ENCODE results near the gene PTPMT1.

The PTPMT1 gene

DNA sequence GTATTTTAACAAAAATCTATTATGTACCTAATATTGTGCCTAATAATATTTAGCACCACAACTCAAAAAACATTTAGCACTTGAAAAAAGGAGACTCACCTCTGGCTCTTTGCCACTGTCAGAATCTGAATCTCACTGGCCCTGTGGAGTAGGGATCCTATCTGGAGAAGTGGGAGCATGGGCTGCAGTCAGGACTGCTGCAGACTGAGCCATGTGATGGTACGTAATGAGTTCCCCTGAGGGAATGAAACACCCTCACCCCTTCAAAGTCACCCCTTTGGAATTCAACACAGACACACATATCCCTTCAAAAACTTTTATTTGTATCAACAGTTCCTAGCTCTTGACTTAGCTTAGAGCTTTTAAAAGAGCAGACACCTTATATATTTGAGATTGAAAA is 6.5 kb downstream of the PTPMT1 start:
- intact Hi-C loops (cut with DNase I): no loop called here
- no peak for DNase-seq

DNA sequence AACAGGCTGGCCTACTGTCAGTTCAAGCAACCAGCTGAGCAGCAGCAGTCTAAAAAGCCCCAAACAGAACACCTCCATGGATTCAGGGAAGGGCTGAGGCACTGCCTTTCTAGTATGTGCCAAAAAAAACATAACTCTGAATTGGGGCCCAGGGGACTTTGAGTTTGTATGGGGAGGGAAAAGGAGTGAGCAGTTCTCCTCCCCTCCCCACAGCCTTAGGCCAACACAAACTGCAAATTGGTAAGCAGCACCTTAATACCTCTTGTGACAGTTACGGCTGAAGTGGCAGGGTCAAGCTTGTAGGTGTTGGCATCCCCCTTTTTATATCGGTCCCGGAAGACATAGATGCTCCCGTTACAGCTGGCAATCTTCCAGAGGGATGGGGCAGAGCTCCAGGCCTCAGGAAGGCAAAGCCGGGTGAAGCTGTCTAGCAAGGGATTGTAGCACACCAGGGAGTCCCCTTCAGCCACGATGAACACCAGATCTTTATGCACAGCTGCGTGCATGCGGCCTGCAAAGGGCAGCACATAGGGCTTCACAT is 7.4 kb downstream of the PTPMT1 start:
- intact Hi-C loops (cut with DNase I): no loop called here
- DNase-seq: peak in 5 of 42 donors; percentile 7 to 63 (median 32)

DNA sequence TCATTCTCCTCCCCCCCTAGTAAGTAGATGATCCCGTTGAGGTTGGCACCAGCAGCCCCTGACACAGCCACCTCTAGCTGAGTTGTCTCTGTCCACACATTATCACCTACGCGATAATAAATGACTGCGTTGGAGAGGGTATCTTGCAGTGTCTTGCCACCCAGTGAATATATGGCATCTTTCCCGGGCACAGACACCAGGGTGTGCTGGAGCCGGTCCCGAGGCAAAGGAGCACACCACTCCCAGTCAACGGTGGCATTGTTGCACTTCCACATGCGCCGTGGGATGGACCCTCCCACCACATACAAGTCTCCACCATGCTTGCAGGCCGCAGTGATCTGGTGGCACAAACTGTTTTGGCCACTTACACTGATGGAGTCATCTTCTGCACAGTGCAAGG is 7.9 kb downstream of the PTPMT1 start:
- DNase-seq: peak in 27 of 42 donors; percentile 35 to 85 (median 59)
- intact Hi-C loops (cut with DNase I): no loop called here

DNA sequence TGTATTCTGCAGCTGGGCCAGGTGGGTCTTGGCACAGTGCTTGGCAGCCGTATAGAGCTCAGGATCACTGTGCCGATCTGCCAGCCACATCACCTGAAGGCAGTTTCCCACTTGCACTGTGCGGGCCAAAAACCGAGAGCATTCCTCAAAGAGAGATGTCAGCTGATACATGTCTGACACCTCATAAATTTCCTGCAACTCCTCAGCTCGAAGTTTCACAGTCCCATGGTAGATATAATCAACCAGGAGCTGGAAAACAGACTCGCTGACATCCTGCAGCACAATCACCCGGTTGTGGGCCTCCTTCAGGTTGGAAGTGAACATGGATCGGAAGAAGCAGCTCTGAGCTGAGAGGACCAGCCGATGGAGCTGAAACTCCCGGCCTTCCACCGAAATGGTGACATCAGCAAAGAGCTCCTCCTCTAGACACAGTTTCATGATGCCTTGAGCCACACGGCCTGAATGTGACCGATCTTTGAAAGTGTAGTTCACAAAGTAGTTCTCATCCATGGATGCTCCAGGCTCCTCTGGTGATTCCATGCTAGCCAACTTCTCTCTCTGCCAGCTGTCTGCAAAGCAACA is 12.2 kb downstream of the PTPMT1 start:
- DNase-seq: peak in 12 of 42 donors; percentile 22 to 65 (median 45)
- intact Hi-C loops (cut with DNase I): loop anchor here (5.0 kb wide), 1 partner anchor 170 kb away; the partner anchor contains the start of gene SLC39A13

DNA sequence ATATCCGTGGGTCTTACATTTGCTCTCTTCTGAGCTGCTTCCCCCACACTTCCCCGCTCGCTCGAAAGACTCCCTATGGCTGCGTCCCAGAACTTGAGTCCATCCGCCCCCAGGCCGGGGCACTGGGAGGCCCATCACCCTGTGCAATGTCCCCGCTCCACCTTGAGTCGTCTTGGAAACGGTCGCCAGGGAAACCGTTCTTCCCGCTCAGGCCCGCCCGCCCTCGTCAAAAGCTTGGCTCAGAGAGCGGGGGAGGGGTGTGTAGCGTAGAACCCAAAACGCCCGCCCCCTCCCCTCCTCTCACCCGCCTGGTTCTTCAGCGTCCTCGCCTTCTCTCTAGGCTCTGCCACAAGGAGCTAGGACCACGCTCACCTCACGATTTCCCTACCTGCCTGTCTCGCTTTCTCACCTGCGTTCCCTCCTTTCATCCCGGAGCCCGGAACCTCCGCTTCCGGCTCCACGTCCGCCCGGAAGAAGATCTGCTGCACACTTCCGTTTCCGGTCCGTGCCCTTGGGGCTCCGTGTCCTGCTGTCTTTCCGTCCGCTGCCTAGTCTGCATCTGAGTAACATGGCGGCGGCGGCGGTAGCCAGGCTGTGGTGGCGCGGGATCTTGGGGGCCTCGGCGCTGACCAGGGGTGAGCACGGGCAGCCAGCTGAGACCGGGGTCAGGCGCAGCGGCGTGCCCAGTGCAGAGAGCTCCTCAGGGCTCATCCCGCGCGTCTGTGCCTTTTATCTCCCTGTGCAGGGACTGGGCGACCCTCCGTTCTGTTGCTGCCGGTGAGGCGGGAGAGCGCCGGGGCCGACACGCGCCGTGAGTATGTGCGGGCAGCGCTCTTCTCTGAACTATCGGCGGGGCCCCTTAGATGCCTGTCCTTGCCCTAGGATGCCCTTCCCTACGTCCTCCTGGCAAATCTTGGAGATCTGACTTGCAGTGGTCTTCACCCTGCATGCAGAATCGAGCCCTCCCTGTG is 13.4 kb downstream of the PTPMT1 start, which contains the start of the genes KBTBD4 and NDUFS3:
Gene KBTBD4, minus strand, starts transcription at position 447 of the 971 bp plus-strand sequence. Its CDS starts 19 bp downstream, at position 428.
Gene NDUFS3, plus strand, starts transcription at position 551 of the 971 bp plus-strand sequence. Its CDS starts 18 bp downstream, at position 569.
- intact Hi-C loops (cut with DNase I): loop anchor here (5.0 kb wide), 1 partner anchor 172 kb away; the partner anchor contains the start of gene SLC39A13

DNA sequence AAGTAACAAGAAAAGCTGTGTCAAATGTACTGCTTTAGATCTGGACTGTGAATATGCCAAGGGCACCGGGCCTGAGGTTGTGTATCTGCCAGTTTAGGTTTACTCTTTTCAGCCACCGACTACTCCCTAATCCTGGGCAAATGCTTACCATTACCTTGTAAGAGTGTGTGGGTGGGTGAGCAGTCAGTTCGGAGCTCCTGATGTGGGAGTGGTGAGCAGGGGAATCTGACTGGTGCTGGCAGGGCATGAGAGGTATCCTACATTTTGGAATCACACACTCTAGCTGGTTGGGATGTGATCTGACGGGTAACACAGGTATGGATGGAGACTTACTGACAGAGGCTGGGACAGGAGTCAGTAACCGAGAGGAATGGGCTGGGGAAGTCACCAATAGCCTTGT is 18.4 kb downstream of the PTPMT1 start:
- intact Hi-C loops (cut with DNase I): no loop called here
- peak in 11 of 42 donors; percentile 49 to 81 (median 58) for DNase-seq

More for the DNA sequence above, 13.4 kb downstream of the PTPMT1 start, which contains the start of the genes KBTBD4 and NDUFS3:
- DNase-seq: peak; percentile 77 to 97 (median 93)

DNA sequence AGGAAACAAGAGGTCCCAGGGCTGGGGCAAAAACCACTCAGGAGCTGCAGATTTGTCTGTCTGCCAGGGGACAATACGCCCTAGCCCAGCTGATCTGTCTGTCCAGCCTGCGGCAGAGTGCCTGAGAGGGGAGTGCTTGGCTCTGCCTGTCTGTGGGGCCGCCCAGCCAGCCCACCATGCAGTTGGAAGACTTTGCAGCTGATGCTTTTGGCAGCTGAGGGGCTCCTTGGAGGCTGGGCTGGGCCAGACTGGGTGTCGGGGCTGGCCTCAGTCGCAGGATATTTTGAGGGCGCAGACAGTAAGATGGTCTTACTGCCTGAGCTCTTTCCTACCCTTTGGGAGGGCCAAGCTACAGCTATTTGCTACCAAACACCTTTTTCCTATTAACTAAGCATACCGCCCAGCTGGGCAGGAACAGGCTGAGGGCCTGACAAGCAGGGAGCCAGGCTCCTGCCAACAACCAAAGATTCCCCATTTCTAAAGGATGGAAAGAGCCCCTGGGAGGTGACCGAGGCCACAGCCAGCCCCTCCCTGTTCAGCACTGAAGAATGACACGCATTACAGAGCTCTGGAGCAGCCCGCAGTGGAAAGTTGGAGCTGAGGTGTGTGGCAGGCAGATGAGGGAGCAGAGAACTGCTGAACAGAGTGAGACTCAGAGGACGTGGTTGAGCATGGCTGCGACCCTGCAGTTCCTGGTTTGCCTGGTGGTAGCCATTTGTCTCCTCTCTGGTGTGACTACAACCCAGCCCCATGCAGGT is 20.9 kb downstream of the PTPMT1 start, which contains the start of gene FAM180B:
Gene FAM180B, plus strand, starts transcription at position 581 of the 758 bp plus-strand sequence. Its CDS starts 91 bp downstream, at position 672.
- intact Hi-C loops (cut with DNase I): no loop called here
- DNase-seq: peak in 8 of 42 donors; percentile 25 to 55 (median 42)

DNA sequence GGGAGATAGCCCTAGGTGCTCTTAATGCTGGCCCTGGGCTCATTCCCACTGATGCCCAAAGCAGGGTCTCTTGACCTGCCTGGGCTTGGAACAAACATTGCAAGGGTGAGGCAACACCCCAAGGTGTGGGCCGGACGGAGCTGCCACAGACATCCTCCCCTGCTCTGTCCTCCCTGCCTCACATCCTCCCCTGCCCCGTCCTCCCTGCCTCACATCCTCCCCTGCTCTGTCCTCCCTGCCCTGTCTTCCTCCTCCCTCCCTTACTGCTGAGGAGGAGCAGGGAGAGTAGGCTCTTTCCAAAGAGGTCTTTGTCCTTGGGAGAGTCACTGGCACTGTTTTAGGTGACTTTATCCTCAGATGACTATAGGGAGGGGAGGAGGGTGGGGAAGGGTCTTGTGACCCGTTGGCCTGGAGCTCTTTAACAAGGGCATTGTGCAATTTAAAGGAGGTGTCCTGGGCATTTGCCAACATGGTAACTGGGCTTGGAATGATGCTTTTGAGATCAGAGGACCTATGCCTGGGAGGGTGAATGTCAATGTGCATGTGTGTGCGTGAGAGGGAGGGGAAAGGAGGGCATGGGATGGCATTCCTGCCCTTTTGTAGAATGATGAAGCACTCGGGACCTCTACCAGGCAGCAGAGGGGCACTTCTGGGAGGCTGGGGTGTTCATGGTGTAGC is 21.8 kb downstream of the PTPMT1 start:
- DNase-seq: peak in 3 of 42 donors; percentile 25 to 45 (median 41)
- intact Hi-C loops (cut with DNase I): no loop called here

DNA sequence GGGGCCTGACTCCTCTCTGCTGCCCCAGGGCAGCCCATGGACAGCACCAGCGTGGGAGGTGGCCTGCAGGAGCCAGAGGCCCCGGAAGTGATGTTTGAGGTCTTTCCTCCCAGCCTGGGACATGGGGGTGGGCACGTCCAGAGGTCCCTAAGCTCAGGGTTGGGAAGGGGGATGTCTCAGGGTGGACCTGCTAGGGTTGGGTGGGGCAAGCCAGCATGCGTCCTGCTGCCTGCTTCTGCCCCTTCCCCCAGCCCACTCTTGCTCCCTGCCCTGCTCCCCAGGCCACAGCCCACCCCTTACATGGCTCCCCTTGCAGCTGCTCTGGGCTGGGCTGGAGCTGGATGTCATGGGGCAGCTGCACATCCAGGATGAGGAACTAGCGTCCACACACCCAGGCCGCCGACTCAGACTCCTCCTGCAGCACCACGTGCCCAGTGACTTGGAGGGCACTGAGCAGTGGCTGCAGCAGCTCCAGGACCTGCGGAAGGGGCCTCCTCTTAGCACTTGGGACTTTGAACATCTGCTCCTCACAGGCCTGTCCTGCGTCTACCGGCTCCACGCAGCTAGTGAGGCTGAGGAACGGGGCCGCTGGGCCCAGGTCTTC is 22.4 kb downstream of the PTPMT1 start:
- intact Hi-C loops (cut with DNase I): no loop called here
- DNase-seq: peak in 28 of 42 donors; percentile 40 to 76 (median 64)

DNA sequence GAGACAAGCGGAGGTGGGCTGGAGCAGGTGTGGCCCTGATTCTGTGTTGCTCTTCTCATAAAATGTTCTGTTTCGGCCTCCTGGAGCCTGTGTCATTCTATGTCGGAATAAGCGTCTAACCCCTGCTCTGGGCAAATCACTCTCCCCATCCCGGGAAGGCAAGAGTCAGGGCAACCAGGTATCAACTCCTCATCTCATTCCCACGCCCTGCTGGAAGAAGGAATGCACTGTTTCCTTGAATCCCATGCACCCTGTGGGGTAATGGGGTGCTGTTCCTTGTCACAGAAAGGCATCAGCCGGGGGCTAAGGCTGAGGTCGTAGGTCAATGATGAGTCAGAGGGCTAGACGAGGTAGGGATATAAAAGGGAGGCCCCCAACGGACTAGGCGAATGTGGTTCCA is 23.7 kb downstream of the PTPMT1 start:
- intact Hi-C loops (cut with DNase I): no loop called here
- DNase-seq: peak in 5 of 42 donors; percentile 32 to 50 (median 43)

DNA sequence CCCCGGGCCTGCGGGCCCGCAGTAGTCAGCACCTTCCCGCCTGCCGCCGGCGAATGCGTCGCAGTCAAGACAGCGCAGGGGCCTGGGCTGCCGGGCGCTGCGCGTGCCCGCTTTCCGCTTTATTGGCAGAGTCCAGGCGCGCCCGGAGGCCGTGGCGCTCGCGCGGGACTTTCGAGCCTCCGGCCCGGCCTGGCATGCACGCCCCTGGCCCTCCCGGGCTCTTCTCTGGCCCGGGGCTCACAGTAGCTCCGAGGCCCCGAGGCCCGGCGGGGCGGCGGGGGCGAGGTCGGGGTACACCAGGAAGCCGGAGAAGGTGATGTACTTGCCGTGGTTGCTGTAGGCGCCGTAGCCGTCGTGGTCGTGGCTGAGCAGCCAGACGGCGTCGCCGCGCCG is 24.2 kb downstream of the PTPMT1 start:
- intact Hi-C loops (cut with DNase I): no loop called here
- no peak for DNase-seq

DNA sequence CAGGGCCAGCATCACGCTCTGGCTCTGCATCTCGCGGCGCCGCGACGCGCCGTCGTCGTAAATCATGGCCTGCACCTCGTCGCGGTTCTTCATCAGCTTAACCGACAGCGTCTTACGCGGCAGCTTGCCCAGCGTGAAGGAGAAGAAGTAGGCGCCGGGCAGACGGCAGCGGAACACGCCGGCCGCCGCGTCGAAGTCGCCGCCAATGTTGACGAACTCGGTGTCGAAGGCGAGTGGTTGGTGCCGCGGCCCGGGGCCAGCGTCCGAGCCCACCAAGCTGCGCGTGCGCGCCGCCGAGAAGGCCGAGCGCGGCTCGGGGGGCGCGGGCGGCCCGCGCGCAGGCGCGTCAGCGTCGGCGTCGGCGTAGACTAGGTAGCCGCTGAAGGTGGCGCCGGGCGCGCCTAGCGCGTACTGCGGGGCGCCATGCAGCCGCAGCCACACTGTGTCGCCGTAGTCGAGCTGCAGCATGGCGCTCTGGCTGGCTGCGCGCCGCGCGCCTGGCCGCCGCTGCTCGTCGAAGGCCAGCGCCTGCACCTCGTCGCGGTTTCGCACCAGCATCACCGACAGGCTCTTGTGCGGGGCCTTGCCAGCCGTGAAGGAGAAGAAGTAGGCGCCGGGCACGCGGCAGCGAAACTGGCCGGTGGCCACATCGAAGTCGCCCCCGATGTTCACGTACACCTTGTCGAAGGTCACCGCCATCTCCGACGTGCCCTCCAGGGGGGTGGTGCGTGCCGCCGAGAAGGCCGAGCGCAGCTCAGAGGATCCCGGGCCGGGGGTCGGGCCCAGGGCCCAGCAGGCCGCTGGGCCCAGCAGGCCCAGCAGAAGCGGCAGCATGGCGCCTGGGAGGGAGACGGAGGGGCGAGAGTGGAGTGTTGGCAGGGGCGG is 24.8 kb downstream of the PTPMT1 start:
- intact Hi-C loops (cut with DNase I): no loop called here
- DNase-seq: no peak

DNA sequence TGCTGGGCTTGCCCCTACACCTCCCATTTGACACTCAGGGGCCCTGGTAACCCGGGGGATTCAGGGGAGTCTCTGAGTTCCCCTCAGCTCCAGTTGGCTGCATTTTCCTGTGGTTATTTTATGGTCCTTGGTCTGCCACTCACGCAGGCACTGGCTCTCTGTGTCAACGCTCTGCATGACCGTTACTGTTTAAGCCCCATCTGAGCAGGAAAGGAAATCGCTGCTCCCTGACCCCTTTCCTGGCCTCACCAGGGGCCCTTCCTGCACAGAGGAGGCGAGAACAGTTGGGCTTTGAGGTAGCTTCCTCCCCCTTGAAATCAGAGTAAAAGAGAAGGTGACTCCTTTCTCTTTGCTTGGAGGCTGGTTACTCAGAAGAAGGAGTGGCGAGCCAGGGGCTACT is 26.4 kb downstream of the PTPMT1 start:
- no peak for DNase-seq
- intact Hi-C loops (cut with DNase I): no loop called here

DNA sequence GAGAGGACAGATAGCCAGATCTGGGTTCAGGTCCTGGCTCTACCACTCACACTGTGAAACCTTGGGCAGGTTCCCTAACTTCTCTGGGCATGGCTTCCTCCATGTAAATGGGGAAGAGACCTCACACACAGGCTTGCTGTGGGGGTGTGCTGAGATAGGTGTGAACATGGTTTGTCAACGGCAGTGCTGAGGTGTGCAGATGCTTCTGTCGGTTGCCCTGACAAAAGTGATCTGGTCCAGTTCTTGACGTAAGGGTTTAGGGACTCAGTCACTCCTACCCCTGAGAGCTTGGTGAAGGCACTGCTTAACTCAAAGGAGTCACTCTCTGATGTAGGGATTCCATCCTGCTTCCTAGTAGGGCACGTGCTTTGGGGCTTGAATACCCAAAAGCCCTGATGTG is 26.9 kb downstream of the PTPMT1 start:
- intact Hi-C loops (cut with DNase I): no loop called here
- DNase-seq: no peak

DNA sequence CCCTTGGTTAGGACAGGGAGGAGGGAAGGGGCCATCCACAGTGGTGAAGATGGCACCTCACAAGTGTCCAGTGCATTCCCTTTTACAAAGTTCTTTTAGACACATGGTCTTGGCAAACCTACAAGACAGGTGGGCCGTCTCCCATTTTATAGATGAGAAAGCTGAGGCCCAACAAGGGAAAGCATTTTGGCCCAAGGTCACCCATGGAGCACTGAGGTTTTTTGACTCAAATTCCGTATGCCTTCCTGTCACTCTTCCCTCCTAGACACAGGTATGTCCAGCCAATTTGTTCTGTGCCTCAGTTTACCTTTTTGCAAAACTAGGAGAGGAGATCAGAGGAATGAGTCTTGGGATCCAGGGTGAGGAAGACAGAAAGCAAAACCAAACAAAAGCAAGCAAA is 27.6 kb downstream of the PTPMT1 start:
- intact Hi-C loops (cut with DNase I): no loop called here
- no peak for DNase-seq

DNA sequence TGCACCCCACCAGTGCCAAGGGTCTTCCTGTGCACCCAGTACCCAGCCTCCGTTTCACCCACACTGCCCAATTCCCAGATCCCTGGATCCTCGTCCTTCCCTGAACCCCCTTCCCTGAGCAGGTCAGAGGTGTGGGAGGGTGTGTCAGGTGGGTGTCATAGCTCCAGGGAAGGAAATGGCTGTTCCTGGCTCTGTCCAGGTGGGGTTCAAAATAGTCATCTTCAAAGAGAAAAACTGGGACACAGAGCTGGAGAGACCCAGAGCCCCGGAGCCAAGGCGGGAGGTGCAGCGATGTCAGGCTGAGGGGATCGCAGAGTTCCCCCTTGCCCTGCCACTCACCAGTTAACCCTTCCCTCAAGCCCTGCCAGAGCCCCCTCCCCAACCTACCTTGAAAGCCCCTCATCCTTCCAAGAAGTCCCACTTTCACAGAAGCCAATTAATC is 28.1 kb downstream of the PTPMT1 start:
- intact Hi-C loops (cut with DNase I): no loop called here
- peak in 2 of 42 donors; percentile 24 to 39 for DNase-seq
